Right lobe of liver (tissue), 6 donors: ENCODE results near the gene CHN1. TPM values are rescaled to one million over a fixed set of nuclear protein-coding genes. Genes with fewer than 3 reads are reported as not detected.

ENCODE experiments used
- ATAC-seq, 4 donors: fragments of 200-7000 bp; cut with Tn5 transposase; one replicate each; pipeline ENCODE4 v1.9.1; 2020; ENCODE audit warnings: mild to moderate bottlenecking in 4 of 4, moderate library complexity in 4 of 4
- DNase-seq, 3 donors: peaks; one replicate each; pipeline ENCODE4 v3.0.0-alpha.2; 2020
- H3K27ac ChIP-seq, 3 donors: fragments of 200-600 bp; one replicate each; pipeline ENCODE4 v1.8.0; 2022
- H3K27me3 ChIP-seq, 2 donors: fragments of 200-600 bp; one replicate each; pipeline ENCODE4 v1.8.0; 2022
- H3K36me3 ChIP-seq, 4 donors: fragments of 200-600 bp; sonication (generic) in 1 of 4; one replicate each; pipeline versions ENCODE4 v1.5.1 to v1.8.0; 2017 to 2022; ENCODE audit warnings: control low read depth in 1 of 4
- H3K4me1 ChIP-seq, 4 donors: fragments of 200-600 bp; sonication (generic) in 1 of 4; one replicate each; pipeline versions ENCODE4 v1.5.1 to v1.8.0; 2017 to 2022; ENCODE audit warnings: control low read depth in 1 of 4
- H3K4me3 ChIP-seq, 3 donors: fragments of 200-600 bp; one replicate each; pipeline ENCODE4 v1.8.0; 2022
- H3K9me3 ChIP-seq, 4 donors: fragments of 200-600 bp; sonication (generic) in 1 of 4; one replicate each; pipeline versions ENCODE4 v1.5.1 to v1.8.0; 2017 to 2022; ENCODE audit warnings: control low read depth in 1 of 4
- CTCF ChIP-seq, 4 donors: fragments of 200-600 bp in 3 of 4; fragments of 450-650 bp in 1 of 4; IDR thresholded peaks; one replicate each; pipeline versions ENCODE4 v1.5.1 to v1.8.0; 2016 to 2022; ENCODE audit warnings: antibody characterized with exemption in 4 of 4, mild to moderate bottlenecking in 2 of 4
- POLR2A ChIP-seq: fragments of 450-650 bp; IDR thresholded peaks from one replicate; pipeline ENCODE4 v1.6.1; 2017; ENCODE audit warnings: antibody characterized with exemption, mild to moderate bottlenecking
- WGBS: methylation state at CpG from one replicate; pipeline ENCODE4 v1.1.6; 2018; ENCODE audit warnings: low coverage, low lambda C conversion rate; ENCODE audit not compliant: insufficient coverage; ENCODE audit errors: missing lambda C conversion rate; 5-methylcytosine and 5-hydroxymethylcytosine counted together
- intact Hi-C, 2 donors: fragments of 100-400 bp; cut with DNase I; formaldehyde crosslinking; loops; one replicate each; pipeline versions ENCODE4 v1.11.2 to v1.14.1; 2022
- total RNA-seq, 6 experiments: library from RNA; depleted of rRNA in 2 of 6; stranded (reverse); fragments of >200 nt in 2 of 6; fragmentation: NEBNext Ultra II Directional in 3 of 6; extraction: Animal tissue kit (Norgen Biotek cat#: 25700) in 3 of 6; gene quantifications; one replicate each; pipeline versions ENCODE4 v1.1.0 to v1.2.4, GENCODE V29; 2016 to 2023
- donor health status: DM: no; HTN: yes; CAD: no.
- donor health status: DM: no; HTN: no; CAD: no.
- donor health status: DM: no; HTN: no; CAD: no.
- donor health status: DM: no; HTN: yes; CAD: no.
- donor health status: DM: no; HTN: yes; CAD: no.

The CHN1 gene
- total RNA-seq, 6 experiments from 2014 or later = 1.0 to 2.8 (median 1.4) TPM

- ATAC-seq (no peak), DNase-seq (no peak)
- WGBS = 49% methylated on average over 5 of the region's 6 CpGs
- Histone ChIP-seq H3K27me3 (no peaks in the 10 kb centered on the region), H3K4me3 (no peak overlapping the region), H3K4me1 (no peaks in the 10 kb centered on the region), H3K27ac (no peak overlapping the region), H3K9me3 (no peaks in the 10 kb centered on the region), H3K36me3 (no peaks in the 10 kb centered on the region)
- intact Hi-C loops = no loop called here
- TF ChIP-seq CTCF (IDR thresholded peaks at IDR 0.05) = no peak
- TF ChIP-seq POLR2A = no peak
Observed at GRCh38 chr2:174776223-174776622, 229.0 kb downstream of the CHN1 start.

- no peaks in the 10 kb centered on the region for H3K36me3 ChIP-seq
- no peaks in the 10 kb centered on the region for H3K9me3 ChIP-seq
- DNase-seq (no peak), ATAC-seq (no peak)
- no peak overlapping the region for H3K27ac ChIP-seq
- TF ChIP-seq CTCF (IDR thresholded peaks at IDR 0.05) (no peak), POLR2A (no peak)
- H3K4me1 ChIP-seq = no peaks in the 10 kb centered on the region
- H3K27me3 ChIP-seq = no peaks in the 10 kb centered on the region
- H3K4me3 ChIP-seq = no peak overlapping the region
- intact Hi-C loops = no loop called here
- WGBS = 64% methylated on average over 2 of the region's 5 CpGs
Observed at GRCh38 chr2:174775571-174775980, 229.6 kb downstream of the CHN1 start.

GRCh38 chr2:174774886-174775285 is 230.3 kb downstream of the CHN1 start:
- Histone ChIP-seq H3K27me3 (no peaks in the 10 kb centered on the region), H3K4me1 (no peaks in the 10 kb centered on the region), H3K27ac (no peak overlapping the region), H3K36me3 (no peaks in the 10 kb centered on the region), H3K4me3 (no peak overlapping the region), H3K9me3 (no peaks in the 10 kb centered on the region)
- intact Hi-C loops = loop anchor here (5.0 kb wide), 1 partner anchor 212 kb away; no protein-coding TSS in a partner anchor
- DNase-seq (no peak), ATAC-seq (no peak)
- TF ChIP-seq POLR2A (no peak), CTCF (IDR thresholded peaks at IDR 0.05) (no peak)
- WGBS = 77% methylated on average over 4 of the region's 4 CpGs

- Histone ChIP-seq H3K4me1 (no peaks in the 10 kb centered on the region), H3K27ac (no peak overlapping the region), H3K4me3 (no peak overlapping the region), H3K36me3 (no peaks in the 10 kb centered on the region), H3K27me3 (no peaks in the 10 kb centered on the region), H3K9me3 (no peaks in the 10 kb centered on the region)
- 57% methylated on average over 2 of the region's 2 CpGs for WGBS
- TF ChIP-seq POLR2A (no peak), CTCF (IDR thresholded peaks at IDR 0.05) (no peak)
- ATAC-seq = no peak
- DNase-seq = no peak
- intact Hi-C loops = loop anchor here (5.0 kb wide), 1 partner anchor 214 kb away; no protein-coding TSS in a partner anchor
Observed at GRCh38 chr2:174773215-174773614, 232.0 kb downstream of the CHN1 start.

- WGBS = 71% methylated on average over 5 of the region's 5 CpGs
- no peak overlapping the region for H3K4me3 ChIP-seq
- H3K36me3 ChIP-seq = no peaks in the 10 kb centered on the region
- intact Hi-C loops = loop anchor here (5.0 kb wide), 1 partner anchor 215 kb away; no protein-coding TSS in a partner anchor
- H3K27ac ChIP-seq = no peak overlapping the region
- no peak for DNase-seq
- H3K4me1 ChIP-seq = no peaks in the 10 kb centered on the region
- no peak for TF ChIP-seq POLR2A
- no peak for TF ChIP-seq CTCF (IDR thresholded peaks at IDR 0.05)
- H3K27me3 ChIP-seq = no peaks in the 10 kb centered on the region
- no peaks in the 10 kb centered on the region for H3K9me3 ChIP-seq
- ATAC-seq = no peak
Observed at GRCh38 chr2:174772472-174772801, 232.7 kb downstream of the CHN1 start.
